Activated B cell treated with CpG ODN at 0.5 μM for 24 hours (primary cell): ENCODE measurements around the gene SHISA7. TPM values are rescaled to one million over a fixed set of nuclear protein-coding genes. Genes with fewer than 3 reads are reported as not detected.

ENCODE experiments used
- ATAC-seq: fragments of 200-7000 bp; cut with Tn5 transposase; one replicate; pipeline ENCODE4 v1.10.0; 2021; ENCODE audit warnings: low read depth, mild to moderate bottlenecking, moderate library complexity
- CTCF ChIA-PET: fragments of 350-600 bp; sonication (Branson Sonifier 250); formaldehyde crosslinking; loops from one replicate; lab custom pipeline; 2021; ENCODE audit warnings: antibody characterized with exemption; lab: Charles Lee
- POLR2A ChIA-PET: fragments of 350-600 bp; sonication (Branson Sonifier 250); formaldehyde crosslinking; loops from one replicate; lab custom pipeline; 2021; ENCODE audit warnings: antibody characterized with exemption; lab: Charles Lee
- DNase-seq: peaks from one replicate; pipeline ENCODE4 v3.0.0; 2022
- H3K27ac Mint-ChIP-seq: one replicate; pipeline ENCODE4 v1.8.0; 2020; ENCODE audit warnings: mixed read lengths
- H3K27me3 Mint-ChIP-seq: one replicate; pipeline ENCODE4 v1.8.0; 2021; ENCODE audit warnings: mixed read lengths
- H3K36me3 Mint-ChIP-seq: one replicate; pipeline ENCODE4 v1.8.0; 2021; ENCODE audit warnings: low read depth, mixed read lengths
- H3K4me1 Mint-ChIP-seq: one replicate; pipeline ENCODE4 v1.8.0; 2021; ENCODE audit warnings: mixed read lengths
- H3K4me3 Mint-ChIP-seq: one replicate; pipeline ENCODE4 v1.8.0; 2020; ENCODE audit warnings: mild to moderate bottlenecking, mixed read lengths
- H3K9me3 Mint-ChIP-seq: one replicate; pipeline ENCODE4 v1.8.0; 2020; ENCODE audit warnings: mixed read lengths
- intact Hi-C: fragments of 100-400 bp; cut with micrococcal nuclease; formaldehyde crosslinking; loops from one replicate; pipeline ENCODE4 v1.15.1; 2024
- total RNA-seq: library from RNA; stranded (reverse); gene quantifications from 2 replicates; pipeline ENCODE4 v1.2.3, GENCODE V29; 2022
- TF ChIP-seq, protein P1 (sequence below): fragments of 200-600 bp; IDR thresholded peaks from one replicate; pipeline ENCODE4 v1.8.0; 2022; ENCODE audit warnings: antibody characterized with exemption, mild to moderate bottlenecking

SHISA7 gene
- total RNA-seq, 1 donor from 2014 or later: not detected

DNA sequence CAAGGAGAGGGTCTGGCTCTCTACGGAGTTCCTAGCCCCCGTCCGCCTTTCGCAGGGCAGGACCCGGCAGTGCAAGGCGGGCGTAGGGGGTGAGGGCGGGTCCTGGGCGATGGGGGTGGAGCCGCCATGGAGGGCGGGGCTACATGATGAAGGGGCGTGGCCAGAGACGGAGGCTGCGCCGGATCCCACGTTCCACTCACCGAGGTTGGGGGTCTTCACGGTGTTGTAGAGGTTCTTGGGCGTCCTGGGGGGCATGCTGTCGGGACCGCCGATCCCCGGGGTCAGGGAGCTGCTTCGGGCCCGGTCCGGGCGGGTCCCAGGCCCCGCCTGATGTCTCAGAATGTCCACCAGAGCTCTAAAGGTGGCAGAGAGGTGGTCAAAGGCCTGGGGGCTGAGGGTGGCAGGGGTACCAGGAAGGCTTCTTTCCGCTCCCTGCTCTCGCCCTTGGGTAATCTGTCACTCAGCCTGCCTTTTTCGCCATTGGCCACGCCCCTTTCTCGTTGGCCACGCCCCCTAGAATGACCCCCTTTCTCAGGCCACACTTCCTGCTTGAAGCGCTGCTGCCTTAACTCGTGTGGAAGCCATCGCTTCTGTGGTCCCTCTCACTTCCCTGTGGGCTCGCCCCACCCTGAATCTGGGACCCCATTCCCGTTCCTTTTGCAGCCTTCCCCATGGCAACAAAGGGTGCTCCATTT is 2.5 kb downstream of the SHISA7 start:
- ChIA-PET POLR2A (no interaction called here), CTCF (no interaction called here)
- TF ChIP-seq, protein P1, sequence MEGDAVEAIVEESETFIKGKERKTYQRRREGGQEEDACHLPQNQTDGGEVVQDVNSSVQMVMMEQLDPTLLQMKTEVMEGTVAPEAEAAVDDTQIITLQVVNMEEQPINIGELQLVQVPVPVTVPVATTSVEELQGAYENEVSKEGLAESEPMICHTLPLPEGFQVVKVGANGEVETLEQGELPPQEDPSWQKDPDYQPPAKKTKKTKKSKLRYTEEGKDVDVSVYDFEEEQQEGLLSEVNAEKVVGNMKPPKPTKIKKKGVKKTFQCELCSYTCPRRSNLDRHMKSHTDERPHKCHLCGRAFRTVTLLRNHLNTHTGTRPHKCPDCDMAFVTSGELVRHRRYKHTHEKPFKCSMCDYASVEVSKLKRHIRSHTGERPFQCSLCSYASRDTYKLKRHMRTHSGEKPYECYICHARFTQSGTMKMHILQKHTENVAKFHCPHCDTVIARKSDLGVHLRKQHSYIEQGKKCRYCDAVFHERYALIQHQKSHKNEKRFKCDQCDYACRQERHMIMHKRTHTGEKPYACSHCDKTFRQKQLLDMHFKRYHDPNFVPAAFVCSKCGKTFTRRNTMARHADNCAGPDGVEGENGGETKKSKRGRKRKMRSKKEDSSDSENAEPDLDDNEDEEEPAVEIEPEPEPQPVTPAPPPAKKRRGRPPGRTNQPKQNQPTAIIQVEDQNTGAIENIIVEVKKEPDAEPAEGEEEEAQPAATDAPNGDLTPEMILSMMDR: no peak
- ATAC-seq (no peak), DNase-seq (no peak)
- H3K4me3 Mint-ChIP-seq: peak overlapping the region; percentile 6
- no peaks in the 10 kb centered on the region for H3K36me3 Mint-ChIP-seq
- no peak overlapping the region for H3K27ac Mint-ChIP-seq
- H3K4me1 Mint-ChIP-seq: peaks cover 17% of the 10 kb centered on the region
- intact Hi-C loops: no loop called here
- H3K27me3 Mint-ChIP-seq: peaks cover 65% of the 10 kb centered on the region
- no peaks in the 10 kb centered on the region for H3K9me3 Mint-ChIP-seq

DNA sequence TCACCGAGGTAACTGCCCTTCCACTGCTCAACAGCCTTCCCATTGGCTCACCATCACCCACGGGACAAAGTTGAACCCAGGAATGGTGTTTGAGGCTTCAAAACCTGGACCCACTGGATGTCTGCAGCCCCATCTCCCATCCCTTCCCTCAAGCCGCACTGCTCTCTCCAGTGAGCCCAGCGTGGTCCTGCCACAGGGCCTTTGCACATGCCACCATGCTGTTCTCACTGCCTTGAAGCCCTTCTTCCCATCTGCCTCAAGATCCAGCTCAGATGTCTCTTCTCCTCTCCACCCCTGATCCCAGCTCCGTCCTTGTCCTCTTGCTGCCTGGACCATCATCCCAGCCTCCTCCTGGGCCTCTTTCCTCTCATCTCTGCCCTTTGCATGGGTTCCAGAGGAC is 4.0 kb downstream of the SHISA7 start:
- Mint-ChIP-seq H3K36me3 (no peaks in the 10 kb centered on the region), H3K4me3 (no peak overlapping the region), H3K9me3 (no peaks in the 10 kb centered on the region), H3K27ac (peak overlapping the region; percentile 37), H3K4me1 (peaks cover 17% of the 10 kb centered on the region), H3K27me3 (peaks cover 53% of the 10 kb centered on the region)
- CTCF ChIA-PET: no interaction called here
- POLR2A ChIA-PET: no interaction called here
- ATAC-seq (no peak), DNase-seq (no peak)
- TF ChIP-seq, protein P1: no peak
- intact Hi-C loops: no loop called here

DNA sequence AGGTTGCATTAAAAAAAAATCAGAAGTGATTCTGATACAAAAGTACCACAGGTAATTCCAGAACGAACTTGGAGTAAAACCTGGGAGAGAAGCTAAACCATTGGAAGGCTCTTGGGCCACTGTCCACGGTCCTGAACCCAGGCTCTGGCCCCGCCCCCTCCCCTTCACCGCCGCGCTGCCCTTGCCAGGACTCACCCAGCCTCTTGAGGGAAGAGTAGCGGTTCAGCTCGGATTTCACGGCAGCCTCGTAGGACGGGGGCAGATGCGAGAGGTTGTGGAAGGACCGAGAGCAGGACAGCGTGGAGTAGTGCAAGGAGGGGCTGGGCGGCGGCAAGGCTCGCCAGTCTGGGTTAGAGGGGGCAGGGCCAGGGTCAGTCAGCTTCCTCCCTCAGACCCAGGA is 5.7 kb downstream of the SHISA7 start:
- H3K36me3 Mint-ChIP-seq: no peaks in the 10 kb centered on the region
- no peak for DNase-seq
- intact Hi-C loops: no loop called here
- H3K27ac Mint-ChIP-seq: no peak overlapping the region
- TF ChIP-seq, protein P1: no peak
- POLR2A ChIA-PET: no interaction called here
- ATAC-seq: peak; percentile 59
- H3K4me1 Mint-ChIP-seq: peaks cover 14% of the 10 kb centered on the region
- no peaks in the 10 kb centered on the region for H3K9me3 Mint-ChIP-seq
- H3K4me3 Mint-ChIP-seq: no peak overlapping the region
- CTCF ChIA-PET: no interaction called here
- peaks cover 48% of the 10 kb centered on the region for H3K27me3 Mint-ChIP-seq

DNA sequence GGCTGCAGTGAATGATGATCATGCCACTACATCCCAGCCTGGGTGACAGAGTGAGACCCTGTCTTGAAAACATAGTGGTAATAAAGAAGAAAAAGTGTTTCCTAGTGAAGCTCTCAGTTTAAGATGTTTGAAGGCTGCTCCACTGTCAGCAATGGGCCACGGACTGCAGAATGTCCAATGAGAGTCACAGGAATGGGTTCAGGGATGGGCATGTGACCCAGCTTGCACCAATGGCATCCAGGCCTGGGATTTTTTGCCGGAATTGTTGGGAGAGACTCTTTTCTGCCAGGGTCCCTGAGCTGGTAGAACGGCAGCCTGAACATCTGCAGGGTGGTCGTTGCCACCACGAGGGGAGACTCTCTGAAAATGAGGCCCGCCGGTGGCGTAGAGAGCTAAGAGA is 6.3 kb downstream of the SHISA7 start:
- TF ChIP-seq, protein P1: no peak
- Mint-ChIP-seq H3K4me3 (no peak overlapping the region), H3K27ac (no peak overlapping the region), H3K9me3 (no peaks in the 10 kb centered on the region), H3K36me3 (no peaks in the 10 kb centered on the region), H3K4me1 (peaks cover 12% of the 10 kb centered on the region), H3K27me3 (peaks cover 51% of the 10 kb centered on the region)
- ChIA-PET POLR2A (no interaction called here), CTCF (no interaction called here)
- no peak for ATAC-seq
- intact Hi-C loops: no loop called here
- no peak for DNase-seq

DNA sequence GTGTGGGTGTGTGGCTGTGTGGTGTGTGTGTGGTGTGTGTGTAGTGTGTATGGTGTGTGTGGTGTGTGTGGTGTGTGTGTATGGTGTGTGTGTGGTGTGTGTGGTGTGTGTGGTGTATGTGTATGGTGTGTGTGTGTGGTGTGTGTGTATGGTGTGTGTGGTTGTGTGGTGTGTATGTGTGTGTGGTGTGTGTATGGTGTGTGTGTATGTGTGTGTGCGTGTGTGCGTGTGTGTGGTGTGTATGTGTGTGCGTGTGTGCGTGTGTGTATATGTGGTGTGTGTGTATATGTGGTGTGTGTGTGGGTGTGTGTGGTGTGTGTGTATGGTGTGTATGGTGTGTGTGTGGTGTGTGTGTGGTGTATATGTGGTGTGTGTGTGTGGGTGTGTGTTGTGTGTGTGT is 8.1 kb downstream of the SHISA7 start:
- H3K4me3 Mint-ChIP-seq: no peak overlapping the region
- H3K9me3 Mint-ChIP-seq: no peaks in the 10 kb centered on the region
- no peaks in the 10 kb centered on the region for H3K4me1 Mint-ChIP-seq
- TF ChIP-seq, protein P1: no peak
- H3K36me3 Mint-ChIP-seq: no peaks in the 10 kb centered on the region
- no peak for ATAC-seq
- H3K27me3 Mint-ChIP-seq: peaks cover 48% of the 10 kb centered on the region
- intact Hi-C loops: no loop called here
- POLR2A ChIA-PET: no interaction called here
- CTCF ChIA-PET: no interaction called here
- no peak for DNase-seq
- no peak overlapping the region for H3K27ac Mint-ChIP-seq
